ENCODE results near the gene MSX2.

Gene MSX2

GRCh38 chr5:174732036-174733020 is 7.9 kb downstream of the MSX2 start:
- TF ChIP-seq, protein P1, sequence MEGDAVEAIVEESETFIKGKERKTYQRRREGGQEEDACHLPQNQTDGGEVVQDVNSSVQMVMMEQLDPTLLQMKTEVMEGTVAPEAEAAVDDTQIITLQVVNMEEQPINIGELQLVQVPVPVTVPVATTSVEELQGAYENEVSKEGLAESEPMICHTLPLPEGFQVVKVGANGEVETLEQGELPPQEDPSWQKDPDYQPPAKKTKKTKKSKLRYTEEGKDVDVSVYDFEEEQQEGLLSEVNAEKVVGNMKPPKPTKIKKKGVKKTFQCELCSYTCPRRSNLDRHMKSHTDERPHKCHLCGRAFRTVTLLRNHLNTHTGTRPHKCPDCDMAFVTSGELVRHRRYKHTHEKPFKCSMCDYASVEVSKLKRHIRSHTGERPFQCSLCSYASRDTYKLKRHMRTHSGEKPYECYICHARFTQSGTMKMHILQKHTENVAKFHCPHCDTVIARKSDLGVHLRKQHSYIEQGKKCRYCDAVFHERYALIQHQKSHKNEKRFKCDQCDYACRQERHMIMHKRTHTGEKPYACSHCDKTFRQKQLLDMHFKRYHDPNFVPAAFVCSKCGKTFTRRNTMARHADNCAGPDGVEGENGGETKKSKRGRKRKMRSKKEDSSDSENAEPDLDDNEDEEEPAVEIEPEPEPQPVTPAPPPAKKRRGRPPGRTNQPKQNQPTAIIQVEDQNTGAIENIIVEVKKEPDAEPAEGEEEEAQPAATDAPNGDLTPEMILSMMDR (conservative IDR thresholded peaks at IDR 0.05): no peak
- no peak overlapping the region for H3K27ac ChIP-seq

DNA sequence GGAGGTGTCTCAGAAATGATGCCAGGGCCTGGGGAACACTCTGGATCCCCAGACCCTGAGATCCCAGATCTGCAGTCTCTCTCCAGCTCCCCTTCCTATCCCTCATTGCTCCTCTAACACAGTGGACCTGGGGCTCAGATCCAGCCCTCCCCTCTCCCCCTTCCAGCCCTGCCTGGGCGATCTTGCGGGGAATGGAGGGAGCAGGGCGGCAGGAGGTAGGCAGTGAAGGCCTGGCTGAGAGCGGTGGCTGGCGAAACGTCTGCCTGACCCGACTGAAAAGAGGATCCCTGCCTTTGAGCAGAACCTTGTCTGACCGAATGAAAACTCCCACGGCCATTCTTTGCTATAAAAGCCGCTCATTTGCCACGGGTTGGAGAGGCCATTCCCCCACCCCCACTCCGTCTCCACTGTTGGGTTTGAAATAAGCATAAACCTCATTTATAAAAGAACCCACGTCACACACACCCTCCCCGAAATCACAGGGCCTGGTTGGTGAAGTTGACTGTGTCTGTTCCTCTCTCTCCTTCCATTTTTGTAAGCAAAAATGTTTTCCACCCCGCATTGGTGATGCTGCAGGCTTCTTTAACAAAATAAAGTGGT is 8.8 kb downstream of the MSX2 start:
- H3K27ac ChIP-seq: no peak overlapping the region
- TF ChIP-seq, protein P1 (conservative IDR thresholded peaks at IDR 0.05): no peak

- no peak overlapping the region for H3K27ac ChIP-seq
- TF ChIP-seq, protein P1 (conservative IDR thresholded peaks at IDR 0.05): no peak
Observed at GRCh38 chr5:174733836-174734235, 9.5 kb downstream of the MSX2 start.

DNA sequence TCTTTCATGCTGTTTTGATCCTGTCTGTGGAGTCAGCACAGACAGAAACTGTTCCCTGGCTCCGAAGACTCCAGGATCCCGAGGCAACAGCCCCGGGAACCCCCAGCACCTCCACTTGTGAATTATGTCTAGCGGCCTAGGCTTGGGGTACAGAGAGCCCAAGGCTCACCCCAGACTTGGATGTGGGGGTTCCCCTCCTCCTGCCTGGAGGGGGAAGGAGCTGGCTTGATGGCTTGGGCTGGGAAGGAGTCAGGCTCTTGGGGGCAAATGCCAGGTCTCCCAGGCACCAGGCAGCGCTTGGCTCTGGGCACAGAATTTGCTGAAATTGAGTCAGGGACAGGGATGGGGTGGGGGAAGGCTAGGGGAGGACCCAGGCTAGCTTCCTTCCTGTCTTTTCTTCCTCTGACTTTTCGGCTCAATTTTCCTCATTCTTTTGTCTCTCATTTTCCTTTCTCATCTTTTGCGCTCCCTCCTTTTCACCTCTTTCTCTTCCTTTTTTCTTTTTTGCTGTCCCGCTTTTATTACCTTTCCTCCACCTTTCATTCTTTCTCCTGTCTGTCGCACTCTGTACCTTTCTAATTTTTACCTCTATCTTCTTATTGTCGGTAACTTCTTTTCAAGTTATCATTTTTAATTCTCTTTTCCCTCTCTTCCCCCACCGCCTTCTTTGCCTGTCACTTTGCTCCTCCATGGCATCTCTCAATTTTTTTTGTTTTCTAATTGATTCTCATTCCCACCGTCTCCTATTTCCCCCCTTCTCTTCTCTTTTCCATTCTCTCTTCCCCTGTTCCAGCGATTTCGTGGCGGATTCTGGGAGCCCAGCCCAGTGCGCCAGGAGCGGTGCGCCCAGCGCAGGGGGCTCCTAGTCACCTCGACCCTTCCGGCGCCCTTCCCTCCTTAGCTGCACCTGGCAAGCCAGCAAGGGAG is 10.5 kb downstream of the MSX2 start:
- TF ChIP-seq, protein P1 (conservative IDR thresholded peaks at IDR 0.05): no peak
- H3K27ac ChIP-seq: peak overlapping the region; percentile 14; the same call in 1 of the 2 replicates

DNA sequence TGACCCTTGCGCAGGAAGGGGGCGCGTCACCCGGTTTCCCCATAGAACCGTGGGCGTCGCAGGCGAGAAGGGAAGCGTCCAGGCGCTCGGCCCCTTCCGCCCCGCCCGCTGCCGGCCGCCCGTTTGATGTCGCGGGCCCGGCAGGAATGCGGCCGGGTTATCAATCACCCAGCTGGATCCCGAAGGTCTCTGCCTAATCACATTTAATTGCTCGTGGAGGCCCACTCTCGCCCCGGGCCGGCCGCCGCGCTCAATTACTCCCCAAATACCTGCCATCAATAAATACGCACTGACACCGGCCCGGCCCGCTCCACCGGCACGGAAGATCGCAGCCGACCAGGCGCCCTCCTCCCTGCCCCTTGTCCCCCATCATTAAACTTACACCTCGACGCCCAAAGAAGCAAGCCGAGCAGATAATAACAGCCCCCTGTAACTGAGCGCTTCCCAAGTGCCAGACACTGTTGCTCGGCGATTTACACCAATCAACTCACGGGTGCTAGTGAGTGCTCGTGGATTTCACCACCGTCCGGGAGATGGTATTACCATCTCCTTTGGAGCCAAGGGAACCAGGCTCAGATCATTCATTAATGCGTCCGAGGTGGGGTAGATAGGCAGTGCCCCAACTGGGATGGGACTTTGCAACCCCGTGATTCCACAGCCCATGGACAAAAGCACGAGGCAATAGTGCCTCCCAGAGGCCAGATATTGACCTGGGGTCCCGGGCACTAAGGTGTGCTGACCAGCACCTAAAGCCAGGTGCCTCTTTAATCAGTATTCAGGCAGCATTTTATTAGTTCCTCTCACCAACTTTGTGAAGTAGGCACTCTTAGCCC is 11.3 kb downstream of the MSX2 start:
- TF ChIP-seq, protein P1 (conservative IDR thresholded peaks at IDR 0.05): peak; percentile 94
- H3K27ac ChIP-seq: peak overlapping the region; percentile 14; the same call in 1 of the 2 replicates

DNA sequence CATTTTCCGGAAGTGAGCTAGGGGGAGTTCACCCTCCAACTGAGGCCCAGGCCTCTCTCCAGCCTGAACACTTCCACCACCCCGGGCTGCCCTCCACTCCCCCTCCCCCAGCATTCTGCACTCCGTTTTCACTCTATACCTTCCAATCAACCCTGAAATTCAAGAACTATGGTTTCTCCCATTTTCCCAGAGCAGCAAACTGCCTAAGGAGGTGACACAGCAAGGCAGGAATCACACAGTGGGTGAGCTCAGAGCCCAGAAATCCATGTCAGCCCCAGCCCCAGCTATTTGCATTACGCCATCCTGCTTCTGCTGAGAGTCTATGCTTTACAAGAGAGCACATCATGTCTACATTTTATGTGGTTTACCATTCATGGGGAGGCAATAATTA is 11.9 kb downstream of the MSX2 start:
- TF ChIP-seq, protein P1 (conservative IDR thresholded peaks at IDR 0.05): peak; percentile 64
- H3K27ac ChIP-seq: no peak overlapping the region
